GM18508 (cell line): ENCODE measurements around the gene OGG1.

Experiments used
- ATAC-seq: cut with Tn5 transposase; IDR thresholded peaks from one replicate; pipeline ENCODE4 v1.9.1; 2021; ENCODE audit warnings: moderate number of reproducible peaks; ENCODE audit not compliant: insufficient read depth, unreplicated experiment

OGG1 gene

DNA sequence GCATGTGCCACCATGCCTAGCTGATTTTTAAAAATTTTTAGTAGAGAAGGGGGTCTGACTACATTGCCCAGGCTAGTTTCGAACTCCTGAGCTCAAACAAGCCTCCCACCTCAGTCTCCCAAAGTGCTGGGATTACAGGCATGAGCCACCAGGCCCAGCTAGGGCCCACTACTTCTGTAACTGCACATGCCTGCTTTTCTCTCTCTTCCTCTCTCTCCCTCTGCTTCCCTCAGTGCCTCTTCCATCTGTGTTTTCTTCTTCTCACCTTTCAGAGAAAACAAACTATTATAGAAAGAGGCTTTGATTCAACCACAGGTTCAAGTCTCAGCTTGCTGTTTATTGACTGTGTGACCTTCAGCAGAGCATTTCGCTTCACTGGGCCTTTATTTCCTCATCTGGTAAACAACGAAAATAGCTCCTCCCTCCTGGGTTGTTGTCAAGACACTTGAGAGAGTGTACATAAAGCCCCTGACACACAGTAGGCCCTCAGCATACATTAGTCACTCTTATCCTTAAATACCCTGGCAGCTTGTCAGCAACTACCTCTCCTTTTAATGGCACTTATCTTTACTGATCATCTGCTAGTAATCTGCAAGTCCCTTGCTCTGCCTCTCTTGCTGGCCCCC is 32.3 kb downstream of the OGG1 start:
- no peak for ATAC-seq

DNA sequence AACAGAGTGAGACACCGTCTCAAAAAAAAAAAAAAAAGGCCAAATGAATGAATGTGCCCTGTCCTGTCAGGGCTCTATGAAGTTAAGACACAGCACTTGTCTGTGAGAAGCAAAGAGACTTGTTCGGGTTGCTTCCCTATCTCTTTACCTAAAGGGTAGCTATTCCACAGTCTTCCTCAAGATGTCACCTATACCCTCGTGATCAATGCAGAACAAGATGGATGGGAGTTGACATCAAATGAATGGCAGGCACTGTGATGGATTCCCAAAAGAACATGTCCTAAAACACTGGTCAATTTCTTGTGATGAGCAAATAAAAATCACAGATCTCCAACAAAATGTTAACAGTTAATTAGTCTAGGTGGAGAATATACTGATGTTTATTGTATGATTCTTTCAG is 33.0 kb downstream of the OGG1 start:
- ATAC-seq, result no peak

DNA sequence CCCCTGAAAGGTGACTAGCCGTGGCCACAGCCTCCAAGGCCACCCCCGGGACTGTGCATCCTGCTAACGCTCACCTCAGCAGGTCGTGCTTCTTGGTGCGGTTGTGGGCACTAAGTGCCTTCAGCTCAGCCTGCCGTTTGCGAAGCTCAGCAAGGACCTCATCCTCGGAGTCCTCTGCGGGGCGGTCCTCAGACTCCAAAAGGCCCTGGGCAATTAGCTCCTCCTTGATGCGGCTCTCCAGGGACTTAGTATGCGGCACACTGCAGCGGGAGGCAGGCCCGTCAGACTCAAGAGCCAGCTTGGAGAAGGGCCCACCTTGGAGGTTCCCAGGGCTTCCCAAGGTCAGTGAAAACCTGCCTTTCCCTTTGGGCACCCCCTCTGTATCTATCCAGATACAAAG is 34.2 kb downstream of the OGG1 start:
- ATAC-seq, result no peak

DNA sequence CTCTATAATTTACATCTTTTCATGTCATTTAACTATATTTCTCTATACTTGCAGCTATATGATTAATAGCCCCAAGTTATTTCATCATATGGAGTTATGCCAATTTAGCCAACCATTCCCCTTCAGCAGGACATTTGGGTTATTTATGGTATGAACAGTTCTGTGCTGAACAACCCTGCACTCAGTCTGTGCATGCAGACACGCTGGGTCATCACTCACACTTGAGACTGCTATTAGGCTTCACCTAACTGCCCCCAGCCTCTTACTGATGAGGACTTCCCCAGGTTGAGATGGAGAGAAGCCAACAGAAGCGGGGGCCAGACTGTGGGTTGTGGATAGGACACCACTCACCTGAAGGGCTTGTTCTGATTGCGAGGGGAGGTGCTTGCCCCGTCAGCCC is 35.2 kb downstream of the OGG1 start:
- ATAC-seq, result no peak

DNA sequence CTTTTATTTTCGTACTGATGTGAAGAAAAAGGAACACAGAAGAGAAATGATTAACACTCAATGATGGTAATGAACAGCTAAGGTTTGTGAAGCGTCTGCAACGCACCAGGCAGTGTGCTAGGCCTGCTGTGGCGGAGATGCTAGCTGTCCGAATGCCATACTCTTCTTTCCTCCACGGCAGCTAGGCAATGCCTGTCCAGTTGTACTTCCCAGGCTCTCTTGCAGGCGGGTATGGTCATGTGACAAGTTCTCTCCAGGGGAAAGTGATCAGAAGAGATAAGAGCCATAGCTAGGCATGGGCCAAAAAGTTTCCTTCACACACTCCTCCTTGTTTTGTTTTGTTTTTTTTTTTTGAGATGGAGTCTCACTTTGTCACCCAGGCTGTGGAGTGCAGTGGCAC is 35.9 kb downstream of the OGG1 start:
- ATAC-seq, result no peak

DNA sequence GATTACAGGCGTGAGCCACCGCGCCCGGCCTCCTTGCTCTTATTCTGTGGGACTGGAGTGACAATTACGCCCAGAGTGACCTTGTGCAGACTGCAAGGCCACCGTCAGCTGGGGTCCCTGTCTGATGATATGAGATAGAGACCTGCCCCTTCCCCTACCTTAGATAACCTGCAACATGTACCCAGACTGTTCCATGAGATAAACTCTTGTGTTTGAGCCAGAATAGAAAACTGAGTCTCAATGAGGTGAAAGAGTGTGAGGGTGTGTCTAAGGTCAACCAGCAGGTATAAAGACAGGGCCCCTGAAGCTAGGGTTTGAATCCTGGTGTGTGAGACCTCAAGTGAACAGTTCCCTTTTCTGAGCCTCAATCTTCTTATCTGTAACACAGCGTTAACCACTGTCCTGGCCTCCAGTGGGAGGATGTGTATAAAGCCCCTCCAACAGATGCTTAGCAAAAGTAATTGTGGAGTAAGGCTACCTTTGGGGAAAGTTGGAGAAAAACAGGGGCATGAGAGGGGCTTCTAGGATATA is 36.5 kb downstream of the OGG1 start:
- no peak for ATAC-seq

DNA sequence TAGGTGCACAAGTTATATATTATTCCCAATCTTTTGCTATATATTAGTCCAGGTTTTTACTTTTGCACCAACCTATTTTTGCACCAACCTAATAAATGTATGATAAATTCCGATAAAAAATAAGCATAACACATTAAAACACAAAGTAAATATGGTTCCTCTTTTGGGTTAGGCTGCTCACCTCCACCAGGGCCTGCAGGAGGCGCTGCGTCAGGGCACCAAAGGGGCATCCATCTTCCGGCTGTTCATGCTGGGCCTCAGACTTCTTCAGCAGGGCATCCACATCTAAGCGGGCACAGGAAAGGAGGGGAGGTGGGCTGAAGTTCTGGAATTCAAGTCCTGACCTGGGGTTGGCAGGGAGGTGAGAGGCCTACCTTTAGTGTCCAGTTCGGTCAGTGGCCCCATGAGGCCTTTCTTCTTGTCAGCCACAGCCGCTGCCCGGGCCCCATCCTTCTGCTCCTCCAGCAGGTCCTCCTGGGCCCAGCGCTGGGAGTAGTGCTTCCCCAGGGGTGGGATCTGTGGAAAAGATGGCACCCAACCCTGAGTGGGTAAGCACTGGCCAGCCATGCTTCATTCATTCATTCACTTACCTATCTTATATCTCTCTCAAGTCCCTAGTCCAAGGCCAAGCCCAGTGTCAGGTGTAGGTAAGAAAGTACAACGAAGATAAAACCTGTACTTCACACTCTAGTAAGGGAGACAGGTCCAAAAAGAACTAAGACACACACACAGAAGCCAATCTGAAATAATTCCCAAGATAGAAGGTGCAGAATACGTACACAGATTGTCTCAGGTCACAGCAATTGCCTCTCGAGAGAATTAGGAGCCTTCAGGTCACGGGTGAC is 37.3 kb downstream of the OGG1 start:
- ATAC-seq, result no peak

DNA sequence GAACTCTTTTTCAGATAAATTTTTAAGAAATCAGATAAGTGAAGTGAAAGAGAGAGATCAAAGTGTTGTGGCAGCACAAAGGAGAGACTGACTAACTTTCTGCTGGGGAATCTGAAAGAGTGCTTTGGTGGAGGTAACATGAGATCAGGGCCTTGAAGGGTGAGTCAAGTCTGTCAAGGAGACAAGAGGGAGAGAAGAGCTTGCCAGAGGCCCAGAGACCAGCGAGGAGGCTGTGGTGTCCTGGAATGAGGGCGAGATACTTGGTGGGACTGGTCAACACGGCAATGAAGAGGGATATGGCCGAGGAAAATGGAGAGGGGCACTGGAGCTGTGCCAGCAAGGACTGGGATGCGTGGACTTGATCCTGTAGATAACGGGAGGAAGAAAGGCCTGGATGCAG is 38.0 kb downstream of the OGG1 start:
- no peak for ATAC-seq

DNA sequence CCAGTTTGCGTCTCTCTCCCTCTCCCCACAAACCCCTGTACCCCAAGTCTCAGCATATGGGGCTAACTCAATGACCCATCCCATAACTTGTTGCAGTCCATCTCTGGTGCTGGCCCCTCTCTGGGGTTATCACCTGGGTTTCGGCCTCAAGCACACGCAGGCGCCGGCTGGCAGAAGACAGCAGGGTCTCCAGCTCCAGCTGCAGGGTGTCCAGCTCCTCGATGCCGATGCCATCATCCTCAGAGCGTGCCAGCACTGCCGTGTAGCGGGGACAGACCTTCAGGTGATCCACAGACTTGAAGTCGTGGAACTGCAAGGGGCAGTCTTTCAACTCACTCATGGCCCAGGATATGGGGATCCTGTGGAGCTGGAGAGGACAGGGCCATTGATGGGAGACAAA is 41.4 kb downstream of the OGG1 start:
- no peak for ATAC-seq

DNA sequence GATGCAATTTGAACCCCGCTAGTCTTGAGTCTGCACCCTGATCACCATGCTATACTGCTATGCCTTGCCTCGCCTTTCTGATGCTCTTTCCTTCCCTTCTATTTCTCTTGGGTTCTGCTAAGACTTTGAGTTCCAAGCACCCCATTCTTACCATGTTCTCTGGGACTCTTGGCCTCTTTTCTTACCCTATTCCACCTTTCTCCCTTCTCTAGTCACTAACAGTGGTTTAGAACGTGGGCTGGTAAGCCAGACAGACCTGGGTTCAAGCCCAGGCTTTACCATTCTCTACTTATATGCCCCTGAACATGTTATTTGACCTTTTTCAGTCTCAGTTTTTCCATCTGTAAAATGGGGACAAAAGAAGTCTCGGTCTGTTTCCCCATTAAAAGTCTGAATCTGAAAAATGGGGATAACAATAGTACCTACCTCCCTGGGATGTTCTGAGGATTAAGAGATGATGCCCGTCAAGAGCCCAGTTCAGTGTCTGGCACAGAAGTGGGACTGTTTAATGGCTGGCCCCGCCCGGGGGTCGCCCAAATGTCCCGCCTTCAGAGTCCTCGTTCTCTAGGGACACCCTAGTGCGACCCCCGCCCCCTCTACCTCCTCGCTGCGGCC is 42.1 kb downstream of the OGG1 start:
- peak; percentile 2 for ATAC-seq

DNA sequence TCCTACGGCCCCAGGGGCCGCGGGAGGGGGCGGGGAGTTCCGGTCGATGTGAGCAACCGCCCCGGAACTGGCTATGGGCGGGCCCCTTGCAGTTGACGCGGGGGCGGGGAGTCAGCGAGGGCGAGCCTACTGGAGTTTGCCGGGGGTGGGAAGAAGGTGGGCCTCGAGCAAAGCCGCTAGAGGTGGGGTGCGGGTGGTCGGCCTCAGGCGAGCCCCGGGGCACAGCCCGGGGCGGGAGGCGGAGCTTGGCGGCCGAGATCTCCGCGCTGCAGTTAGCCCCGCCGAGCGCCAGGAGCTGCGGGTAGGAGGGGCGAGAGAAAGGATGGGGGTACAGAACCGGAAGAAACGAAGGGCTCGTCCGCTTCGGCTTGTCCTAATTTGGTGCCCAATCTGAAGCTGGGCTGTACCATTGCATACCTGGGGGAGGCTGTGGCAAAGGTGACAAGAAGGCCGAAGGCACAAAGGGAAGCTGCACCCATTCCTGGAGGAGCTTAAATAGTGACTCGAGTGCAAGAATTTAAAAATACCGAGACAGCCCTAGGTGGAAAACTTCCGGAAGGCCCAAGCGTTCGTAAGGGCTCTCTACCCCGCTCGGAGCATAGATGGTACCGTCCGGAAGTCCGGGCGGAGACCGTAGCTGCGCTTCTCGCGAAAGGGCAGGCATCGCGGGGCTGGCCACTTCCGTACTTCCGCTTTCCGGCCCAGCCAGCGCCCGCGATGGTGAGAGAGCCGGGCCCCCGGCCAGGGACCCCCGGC is 42.8 kb downstream of the OGG1 start, which contains the start of the genes ARPC4 and TADA3:
ARPC4 (plus strand) TSS at position 678 of the 756 bp plus-strand sequence; CDS start at position 718, 40 bp downstream.
TADA3 (minus strand) TSS at position 69 of the 756 bp plus-strand sequence. CDS start 1,007 bp downstream, outside the sequence.
- ATAC-seq, result peak; percentile 61

DNA sequence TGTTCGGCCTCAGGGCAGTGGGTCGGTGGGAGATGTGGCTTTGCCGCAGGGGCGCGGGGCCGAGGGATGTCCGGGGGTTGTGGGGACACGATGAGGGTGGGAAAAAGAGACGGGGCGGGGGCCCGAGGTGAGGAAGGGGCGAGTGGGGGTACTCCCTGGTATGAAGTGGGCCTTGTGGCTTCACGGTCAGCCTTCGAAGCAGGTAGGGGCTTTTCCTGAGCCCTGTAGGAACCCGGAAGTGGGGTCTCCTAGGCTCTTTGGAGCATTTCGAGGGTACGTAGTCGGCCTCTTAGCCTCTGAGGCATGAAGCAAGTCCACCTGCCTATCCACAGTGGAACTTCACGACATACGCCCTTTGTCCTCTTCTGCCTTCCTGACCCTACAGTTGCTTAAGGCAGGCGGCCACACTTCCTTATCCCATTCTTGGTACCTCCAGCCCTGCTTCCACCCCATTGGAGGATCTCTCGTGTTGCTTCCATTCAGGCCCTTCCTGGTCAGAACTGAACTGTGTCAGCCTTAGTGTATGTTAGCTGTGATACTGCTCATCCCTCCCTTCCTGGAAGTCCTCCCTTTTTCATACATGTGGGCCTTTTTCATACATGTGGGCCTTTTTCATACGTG is 43.5 kb downstream of the OGG1 start:
- ATAC-seq, result no peak

DNA sequence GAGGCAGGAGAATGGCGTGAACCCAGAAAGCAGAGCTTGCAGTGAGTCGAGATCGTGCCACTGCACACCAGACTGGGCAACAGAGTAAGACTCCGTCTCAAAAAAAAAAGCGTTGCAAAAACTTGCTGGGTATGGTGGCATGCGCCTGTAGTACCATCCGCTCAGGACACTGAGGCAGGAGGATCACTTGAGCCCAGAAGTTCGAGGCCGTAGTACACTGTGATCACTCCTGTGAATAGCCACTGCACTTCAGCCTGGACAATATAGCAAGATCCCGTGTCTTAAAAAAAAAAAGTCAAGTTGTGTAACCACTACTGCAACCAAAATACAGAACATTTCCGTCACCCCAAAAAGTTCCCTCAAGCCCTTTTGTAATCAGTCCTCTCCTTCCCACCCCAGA is 44.6 kb downstream of the OGG1 start:
- no peak for ATAC-seq

DNA sequence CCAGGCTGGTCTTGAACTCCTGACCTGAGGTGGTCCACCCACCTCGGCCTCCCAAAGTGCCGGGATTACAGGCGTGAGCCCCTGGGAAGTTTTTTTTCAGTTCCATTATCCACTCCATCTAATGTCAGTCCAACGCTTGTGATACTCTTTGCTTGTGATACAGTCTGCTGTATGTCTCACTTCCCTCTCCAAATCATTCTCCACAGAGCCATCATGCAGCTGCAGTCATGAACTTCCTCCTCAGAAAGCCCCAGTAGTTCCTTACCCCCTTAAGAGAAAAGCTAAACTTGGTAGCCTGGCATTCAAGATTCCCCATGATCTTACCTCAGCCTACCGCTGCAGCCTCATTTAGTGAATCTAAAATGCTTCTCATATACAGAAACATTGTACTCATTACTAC is 45.5 kb downstream of the OGG1 start:
- ATAC-seq, result no peak

DNA sequence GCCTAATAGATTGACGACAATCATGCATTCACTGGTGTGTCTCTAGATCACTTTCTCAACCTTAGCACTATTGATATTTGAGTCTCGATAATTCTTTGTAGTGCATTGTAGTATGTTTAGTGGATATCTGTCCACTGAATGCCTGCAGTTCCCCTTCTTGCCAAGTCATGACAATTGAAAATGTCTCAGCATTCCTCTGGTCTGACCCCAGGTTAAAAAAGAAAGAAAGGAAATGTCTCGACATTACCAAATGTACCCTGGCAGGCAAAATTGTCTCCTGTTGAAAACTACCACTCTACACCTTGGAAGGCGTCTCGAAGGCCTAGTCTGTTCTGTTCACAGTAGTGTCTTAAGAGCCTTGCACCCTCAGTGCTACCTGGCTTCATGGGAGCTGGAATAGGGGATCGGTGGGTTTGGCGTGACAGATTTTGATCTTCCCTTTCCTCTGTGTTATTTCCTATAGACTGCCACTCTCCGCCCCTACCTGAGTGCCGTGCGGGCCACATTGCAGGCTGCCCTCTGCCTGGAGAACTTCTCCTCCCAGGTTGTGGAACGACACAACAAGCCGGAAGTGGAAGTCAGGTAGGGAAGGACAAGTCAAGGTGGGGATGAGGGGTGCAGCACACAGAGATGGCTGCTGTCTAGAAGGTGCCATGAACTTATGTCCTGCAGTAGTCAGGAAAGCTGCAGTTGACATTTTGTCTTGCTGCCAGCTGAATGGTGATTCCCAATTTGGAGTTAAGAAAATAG is 47.6 kb downstream of the OGG1 start:
- ATAC-seq, result no peak

DNA sequence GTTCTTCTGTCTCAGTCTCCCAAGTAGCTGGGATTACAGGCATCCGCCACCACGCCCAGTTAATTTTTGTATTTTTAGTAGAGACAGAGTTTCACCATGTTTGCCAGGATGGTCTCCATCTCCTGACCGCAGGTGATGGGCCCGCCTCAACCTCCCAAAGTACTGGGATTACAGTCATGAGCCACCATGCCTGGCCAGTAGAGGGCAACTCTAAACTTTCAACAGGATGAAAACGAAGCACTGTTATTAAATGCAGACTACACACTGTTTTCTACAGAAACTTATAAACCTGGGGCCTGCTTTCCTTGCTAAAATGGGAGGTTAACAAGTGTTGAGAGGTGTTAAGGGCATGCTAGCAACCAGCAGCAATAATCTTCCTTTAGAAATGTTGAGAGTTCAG is 50.8 kb downstream of the OGG1 start:
- ATAC-seq, result no peak

DNA sequence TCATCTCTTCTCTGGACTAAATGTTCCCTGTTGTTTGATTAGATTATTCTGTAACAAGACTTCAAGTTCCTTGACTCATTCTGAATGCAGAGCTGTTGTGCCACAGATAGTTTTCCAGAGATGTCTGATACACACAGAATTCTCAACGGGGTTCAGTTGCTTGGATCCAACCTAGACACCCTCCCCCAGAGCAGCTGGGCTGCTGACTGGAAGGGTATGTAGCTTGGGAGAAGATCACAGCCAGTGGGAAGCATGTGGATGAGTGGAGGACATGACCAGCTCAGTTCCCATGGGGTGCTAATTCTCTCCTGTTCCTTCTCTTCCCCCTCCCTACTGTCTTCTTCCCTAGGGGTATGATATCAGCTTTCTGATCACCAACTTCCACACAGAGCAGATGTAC is 53.7 kb downstream of the OGG1 start:
- ATAC-seq, result no peak

DNA sequence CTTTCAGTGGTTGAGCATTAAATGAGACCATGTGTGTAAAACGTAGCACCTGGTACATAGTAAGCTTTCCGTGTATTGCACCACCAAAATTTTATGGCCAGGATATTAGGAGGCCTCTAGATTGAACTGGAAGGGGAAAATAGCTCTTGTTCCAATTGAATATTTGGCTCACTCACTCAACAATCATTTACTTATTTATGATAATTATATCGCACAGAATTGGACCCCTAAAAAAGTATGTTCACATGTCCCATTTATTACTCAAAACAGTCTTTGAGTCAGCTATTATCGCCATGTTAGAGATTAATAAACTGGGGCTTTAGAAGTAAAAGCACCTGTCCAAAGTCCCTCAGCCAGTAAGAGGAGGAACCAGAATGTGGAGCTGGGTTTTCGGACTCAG is 55.2 kb downstream of the OGG1 start:
- no peak for ATAC-seq

DNA sequence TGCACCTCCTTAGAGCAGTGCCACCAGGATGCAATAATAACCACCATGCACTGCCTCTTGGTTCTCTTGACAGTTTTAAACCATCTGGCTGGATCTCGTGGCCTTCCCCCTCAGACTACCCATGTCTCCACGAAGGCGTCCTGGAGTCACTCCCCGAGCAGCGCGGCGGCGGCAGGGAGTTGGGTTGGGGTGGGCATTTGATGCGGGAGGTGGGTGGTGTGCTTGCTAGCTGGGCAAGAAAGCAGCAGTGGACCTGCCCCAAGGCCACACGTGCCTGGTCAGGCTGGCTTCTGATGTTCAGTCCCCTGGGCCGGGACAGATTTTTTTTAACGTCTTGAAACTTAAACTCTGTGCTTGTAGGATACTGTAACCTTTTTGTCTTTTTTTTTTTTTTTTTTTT is 56.4 kb downstream of the OGG1 start:
- no peak for ATAC-seq
